DMS153 treated with DMSO at 0.1 percent for 48 hours (cell line): ENCODE results near the gene TMEM62.

ENCODE experiments used
- DNase-seq: peaks from one replicate; lab custom pipeline; 2025; ENCODE audit not compliant: unreplicated experiment; lab: John Stamatoyannopoulos, UW

TMEM62 gene

GRCh38 chr15:43133430-43134156 lies at the start of gene TMEM62:
TMEM62 (plus strand) TSS chr15:43133586; CDS start chr15:43133803, 217 bp downstream.
- DNase-seq = no peak

GRCh38 chr15:43085921-43086320 lies 47.5 kb upstream of the TMEM62 start:
- DNase-seq = no peak

GRCh38 chr15:43086551-43086950 lies 46.8 kb upstream of the TMEM62 start:
- no peak for DNase-seq

GRCh38 chr15:43091859-43092258 lies 41.5 kb upstream of the TMEM62 start:
- DNase-seq = no peak

GRCh38 chr15:43093026-43093425 lies 40.4 kb upstream of the TMEM62 start:
- no peak for DNase-seq

- no peak for DNase-seq
Measured at GRCh38 chr15:43094416-43095030, 38.9 kb upstream of the TMEM62 start.

- no peak for DNase-seq
Measured at GRCh38 chr15:43095243-43095642, 38.1 kb upstream of the TMEM62 start.

- no peak for DNase-seq
Measured at GRCh38 chr15:43095708-43096347, 37.6 kb upstream of the TMEM62 start.

- no peak for DNase-seq
Measured at GRCh38 chr15:43096411-43096810, 37.0 kb upstream of the TMEM62 start.

- no peak for DNase-seq
Measured at GRCh38 chr15:43099105-43099845, 34.1 kb upstream of the TMEM62 start.

- no peak for DNase-seq
Measured at GRCh38 chr15:43100971-43101370, 32.4 kb upstream of the TMEM62 start.

- DNase-seq = no peak
Measured at GRCh38 chr15:43102187-43102586, 31.2 kb upstream of the TMEM62 start.

GRCh38 chr15:43103907-43104306 lies 29.5 kb upstream of the TMEM62 start:
- no peak for DNase-seq

GRCh38 chr15:43104426-43104825 lies 29.0 kb upstream of the TMEM62 start:
- no peak for DNase-seq

GRCh38 chr15:43105077-43105736 lies 28.2 kb upstream of the TMEM62 start:
- peak; percentile 1 for DNase-seq

GRCh38 chr15:43105778-43106485 lies 27.5 kb upstream of the TMEM62 start, which contains the start of gene UBR1:
UBR1 (minus strand) TSS chr15:43106038; CDS start chr15:43106022, 16 bp downstream.
- DNase-seq = peak; percentile 10

GRCh38 chr15:43106486-43106829 lies 26.9 kb upstream of the TMEM62 start:
- DNase-seq = no peak

- no peak for DNase-seq
Measured at GRCh38 chr15:43107751-43108150, 25.6 kb upstream of the TMEM62 start.

GRCh38 chr15:43111354-43111753 lies 22.0 kb upstream of the TMEM62 start:
- no peak for DNase-seq

GRCh38 chr15:43118286-43118685 lies 15.1 kb upstream of the TMEM62 start:
- no peak for DNase-seq
